ENCODE data around the gene MXRA7.

Gene MXRA7

GRCh38 chr17:76658242-76658662, 52.5 kb downstream of the MXRA7 start:
- H3K9me3 ChIP-seq, result peaks cover 2% of the 10 kb centered on the region
- no peak overlapping the region for H3K4me3 ChIP-seq
- H3K27me3 ChIP-seq, result no peaks in the 10 kb centered on the region
- peaks cover 28% of the 10 kb centered on the region for H3K4me1 ChIP-seq
- H4K20me1 ChIP-seq, result no peaks in the 10 kb centered on the region
- no peaks in the 10 kb centered on the region for H3K36me3 ChIP-seq
- no peak overlapping the region for H3K4me2 ChIP-seq
- H3K9ac ChIP-seq, result no peak overlapping the region
- TF ChIP-seq Cebpa-rat (IDR thresholded peaks at IDR 0.05), result no peak
- H3K27ac ChIP-seq, result peak overlapping the region; percentile 20; the same call in 1 of the 2 replicates

- no peak for TF ChIP-seq Cebpa-rat (IDR thresholded peaks at IDR 0.05)
- no peak overlapping the region for H3K4me3 ChIP-seq
- H3K9me3 ChIP-seq, result peaks cover 7% of the 10 kb centered on the region
- H3K9ac ChIP-seq, result no peak overlapping the region
- peaks cover 28% of the 10 kb centered on the region for H3K4me1 ChIP-seq
- H3K36me3 ChIP-seq, result no peaks in the 10 kb centered on the region
- no peak overlapping the region for H3K27ac ChIP-seq
- H3K4me2 ChIP-seq, result no peak overlapping the region
- H4K20me1 ChIP-seq, result no peaks in the 10 kb centered on the region
- H3K27me3 ChIP-seq, result no peaks in the 10 kb centered on the region
Observed at GRCh38 chr17:76657505-76658241, 53.1 kb downstream of the MXRA7 start.

GRCh38 chr17:76654408-76654807, 56.4 kb downstream of the MXRA7 start:
- H3K9me3 ChIP-seq, result peaks cover 18% of the 10 kb centered on the region
- no peak overlapping the region for H3K27ac ChIP-seq
- H3K27me3 ChIP-seq, result no peaks in the 10 kb centered on the region
- H3K4me1 ChIP-seq, result peaks cover 13% of the 10 kb centered on the region
- no peak overlapping the region for H3K4me3 ChIP-seq
- H4K20me1 ChIP-seq, result no peaks in the 10 kb centered on the region
- no peak overlapping the region for H3K9ac ChIP-seq
- no peak for TF ChIP-seq Cebpa-rat (IDR thresholded peaks at IDR 0.05)
- no peaks in the 10 kb centered on the region for H3K36me3 ChIP-seq
- no peak overlapping the region for H3K4me2 ChIP-seq

- Histone ChIP-seq H3K4me1 (no peaks in the 10 kb centered on the region), H3K27ac (no peak overlapping the region), H3K36me3 (no peaks in the 10 kb centered on the region), H3K9me3 (peaks cover 44% of the 10 kb centered on the region), H3K27me3 (no peaks in the 10 kb centered on the region), H4K20me1 (no peaks in the 10 kb centered on the region), H3K4me2 (no peak overlapping the region), H3K9ac (no peak overlapping the region), H3K4me3 (no peak overlapping the region)
- no peak for TF ChIP-seq Cebpa-rat (IDR thresholded peaks at IDR 0.05)
Observed at GRCh38 chr17:76650504-76650903, 60.3 kb downstream of the MXRA7 start.

GRCh38 chr17:76646712-76647111, 64.1 kb downstream of the MXRA7 start:
- no peaks in the 10 kb centered on the region for H3K4me1 ChIP-seq
- no peaks in the 10 kb centered on the region for H3K27me3 ChIP-seq
- no peaks in the 10 kb centered on the region for H4K20me1 ChIP-seq
- no peaks in the 10 kb centered on the region for H3K36me3 ChIP-seq
- no peak for TF ChIP-seq Cebpa-rat (IDR thresholded peaks at IDR 0.05)
- H3K9me3 ChIP-seq, result peaks cover 30% of the 10 kb centered on the region
- no peak overlapping the region for H3K27ac ChIP-seq
- no peak overlapping the region for H3K4me2 ChIP-seq
- H3K9ac ChIP-seq, result no peak overlapping the region
- H3K4me3 ChIP-seq, result no peak overlapping the region

- Histone ChIP-seq H3K9ac (no peak overlapping the region), H3K36me3 (no peaks in the 10 kb centered on the region), H3K27me3 (no peaks in the 10 kb centered on the region), H3K9me3 (peaks cover 28% of the 10 kb centered on the region), H3K4me1 (no peaks in the 10 kb centered on the region), H3K27ac (no peak overlapping the region), H4K20me1 (no peaks in the 10 kb centered on the region), H3K4me3 (no peak overlapping the region), H3K4me2 (no peak overlapping the region)
- TF ChIP-seq Cebpa-rat (IDR thresholded peaks at IDR 0.05), result no peak
Observed at GRCh38 chr17:76645481-76645880, 65.3 kb downstream of the MXRA7 start.

GRCh38 chr17:76644995-76645394, 65.8 kb downstream of the MXRA7 start:
- Histone ChIP-seq H3K27ac (no peak overlapping the region), H3K27me3 (no peaks in the 10 kb centered on the region), H3K4me2 (no peak overlapping the region), H3K9me3 (peaks cover 28% of the 10 kb centered on the region), H3K4me3 (no peak overlapping the region), H3K4me1 (no peaks in the 10 kb centered on the region), H4K20me1 (no peaks in the 10 kb centered on the region), H3K36me3 (no peaks in the 10 kb centered on the region), H3K9ac (no peak overlapping the region)
- no peak for TF ChIP-seq Cebpa-rat (IDR thresholded peaks at IDR 0.05)

- Histone ChIP-seq H4K20me1 (no peaks in the 10 kb centered on the region), H3K4me3 (no peak within 1 kb of the TSS), H3K9me3 (peaks cover 28% of the 10 kb centered on the region), H3K27ac (no peak within 1 kb of the TSS), H3K27me3 (no peaks in the 10 kb centered on the region), H3K9ac (no peak within 1 kb of the TSS), H3K36me3 (no peaks in the 10 kb centered on the region), H3K4me1 (peaks cover 5% of the 10 kb centered on the region; the same call in 1 of the 2 replicates), H3K4me2 (no peak within 1 kb of the TSS)
- no peak for TF ChIP-seq Cebpa-rat (IDR thresholded peaks at IDR 0.05)
Observed at GRCh38 chr17:76643553-76644148, 67.1 kb downstream of the MXRA7 start, which contains the start of gene ST6GALNAC1. Gene ST6GALNAC1 (minus strand): TSS chr17:76643757. CDS start chr17:76643638, 119 bp downstream.

GRCh38 chr17:76642994-76643393, 67.8 kb downstream of the MXRA7 start:
- Histone ChIP-seq H4K20me1 (no peaks in the 10 kb centered on the region), H3K9ac (no peak overlapping the region), H3K36me3 (no peaks in the 10 kb centered on the region), H3K4me1 (peaks cover 8% of the 10 kb centered on the region; the same call in 1 of the 2 replicates), H3K9me3 (peaks cover 24% of the 10 kb centered on the region), H3K27me3 (no peaks in the 10 kb centered on the region), H3K4me2 (no peak overlapping the region), H3K4me3 (no peak overlapping the region), H3K27ac (no peak overlapping the region)
- TF ChIP-seq Cebpa-rat (IDR thresholded peaks at IDR 0.05), result no peak

GRCh38 chr17:76642032-76642561, 68.7 kb downstream of the MXRA7 start:
- Histone ChIP-seq H3K4me1 (peaks cover 8% of the 10 kb centered on the region; the same call in 1 of the 2 replicates), H3K27ac (no peak overlapping the region), H4K20me1 (no peaks in the 10 kb centered on the region), H3K4me2 (no peak overlapping the region), H3K9ac (no peak overlapping the region), H3K36me3 (no peaks in the 10 kb centered on the region), H3K4me3 (no peak overlapping the region), H3K9me3 (peaks cover 15% of the 10 kb centered on the region), H3K27me3 (no peaks in the 10 kb centered on the region)
- no peak for TF ChIP-seq Cebpa-rat (IDR thresholded peaks at IDR 0.05)

All from BLaER1 (cell line).